K562 (cell line): ENCODE data around the gene DDR1. TPM values are rescaled to one million over a fixed set of nuclear protein-coding genes. Genes with fewer than 3 reads are reported as not detected.

ENCODE experiments used
- ATAC-seq: fragments of 200-7000 bp; cut with Tn5 transposase; 3 replicates; pipeline ENCODE4 v1.9.1; 2020; ENCODE audit warnings: moderate library complexity
- BruUV-seq: library from RNA; stranded (reverse); fragments of 400-500 nt; replicated peaks from 2 replicates; lab custom pipeline; 2021; lab: Mats Ljungman, UMichigan
- CTCF ChIA-PET: fragments of 300-600 bp; formaldehyde crosslinking; extraction: SDS; loops from one replicate; lab custom pipeline; 2021; ENCODE audit warnings: low intra/inter-chr PET ratio; lab: Yijun Ruan, JAX
- POLR2A ChIA-PET: fragments of 300-600, 350-650 bp; sonication (Branson Sonifier 250); formaldehyde crosslinking; extraction: SDS; loops from one replicate; lab custom pipeline; 2021; ENCODE audit warnings: antibody characterized with exemption, inconsistent platforms; lab: Yijun Ruan, JAX
- DNase-seq, 4 experiments: peaks; one replicate each; pipeline versions ENCODE4 v3.0.0 to v3.0.0-alpha.2; 2011 to 2018; ENCODE audit warnings: low spot score in 3 of 4, mixed read lengths in 3 of 4; ENCODE audit errors: extremely low read depth in 1 of 4
- FAIRE-seq: peaks from 2 replicates; lab custom pipeline; 2011; peaks lifted over from hg19 to GRCh38; lab: Jason Lieb, UNC
- H2AFZ ChIP-seq: 2 replicates; pipeline ENCODE4 v1.6.0; 2011; ENCODE audit warnings: low read depth, low read length, control low read depth, inconsistent platforms
- H3K27ac ChIP-seq: fragments of 200-600 bp; 3 replicates; pipeline ENCODE4 v1.8.0; 2011; ENCODE audit warnings: low read depth, mild to moderate bottlenecking, control low read depth, inconsistent platforms, low read length, moderate library complexity, mixed read lengths; ENCODE audit errors: extremely low read depth
- H3K27me3 ChIP-seq, 2 experiments: fragments of 300-600 bp in 1 of 2; 2 replicates in 1 of 2; 3 replicates in 1 of 2; pipeline versions ENCODE4 v1.6.0 to v1.8.0; 2011; ENCODE audit warnings: inconsistent platforms in 2 of 2, low read length in 2 of 2, mild to moderate bottlenecking in 1 of 2, mixed read lengths in 1 of 2, moderate library complexity in 1 of 2; ENCODE audit not compliant: control insufficient read depth in 2 of 2, insufficient read depth in 2 of 2
- H3K36me3 ChIP-seq: fragments of 300-600 bp; 3 replicates; pipeline ENCODE4 v1.8.0; 2011; ENCODE audit warnings: mild to moderate bottlenecking, low read length, inconsistent platforms; ENCODE audit not compliant: control insufficient read depth, insufficient read depth
- H3K4me1 ChIP-seq, 2 experiments: fragments of 200-600 bp in 1 of 2; replicated peaks in 1 of 2; 2 replicates in 1 of 2; 3 replicates in 1 of 2; pipeline versions ENCODE4 v1.5.1 to v1.8.0; 2011; ENCODE audit warnings: inconsistent platforms in 2 of 2, low read length in 2 of 2, mild to moderate bottlenecking in 1 of 2, mixed read lengths in 1 of 2, moderate library complexity in 1 of 2; ENCODE audit not compliant: control insufficient read depth in 2 of 2, insufficient read depth in 2 of 2
- H3K4me2 ChIP-seq: 2 replicates; pipeline ENCODE4 v1.6.1; 2011; ENCODE audit warnings: low read length, control low read depth, inconsistent platforms, mixed read lengths; ENCODE audit not compliant: insufficient read depth
- H3K4me3 ChIP-seq: fragments of 200-600 bp; sonication (generic), shearing (Covaris generic); 2 replicates; pipeline ENCODE4 v1.5.1; 2016; ENCODE audit warnings: control low read depth, inconsistent platforms
- H3K79me2 ChIP-seq: fragments of 200-600 bp; 3 replicates; pipeline ENCODE4 v1.8.0; 2011; ENCODE audit warnings: low read length, inconsistent platforms; ENCODE audit not compliant: control insufficient read depth, insufficient read depth
- H3K9ac ChIP-seq, 2 experiments: 2 replicates each; pipeline versions ENCODE4 v1.6.0 to v1.6.1; 2011; ENCODE audit warnings: low read depth in 2 of 2, low read length in 2 of 2, control low read depth in 1 of 2, inconsistent platforms in 1 of 2, mild to moderate bottlenecking in 1 of 2, mixed read lengths in 1 of 2; ENCODE audit not compliant: insufficient read depth in 1 of 2
- H3K9me1 ChIP-seq: one replicate; pipeline ENCODE4 v1.6.0; 2011; ENCODE audit warnings: inconsistent platforms, mild to moderate bottlenecking, low read length, moderate library complexity; ENCODE audit not compliant: control insufficient read depth, insufficient read depth
- H3K9me3 ChIP-seq: replicated peaks from 2 replicates; pipeline ENCODE4 v1.5.1; 2011; ENCODE audit warnings: low read depth, low read length, inconsistent platforms; ENCODE audit not compliant: control insufficient read depth, insufficient read depth
- H4K20me1 ChIP-seq: replicated peaks from 2 replicates; pipeline ENCODE4 v1.6.1; 2011; ENCODE audit warnings: low read length, inconsistent platforms, mixed read lengths; ENCODE audit not compliant: control insufficient read depth, insufficient read depth
- ATF1 ChIP-seq, 2 experiments: fragments of 450-650 bp in 1 of 2; IDR thresholded peaks; 2 replicates each; pipeline ENCODE4 v1.6.1; 2016; ENCODE audit warnings: missing compliant biosample characterization in 1 of 2, missing genetic modification characterization in 1 of 2
- CBFA2T2 ChIP-seq: fragments of 450-650 bp; conservative IDR thresholded peaks from 2 replicates; pipeline ENCODE4 v1.6.1; 2017; ENCODE audit warnings: mild to moderate bottlenecking
- CBFA2T3 ChIP-seq: fragments of 450-650 bp; IDR thresholded peaks from 2 replicates; pipeline ENCODE4 v1.6.1; 2017
- CREB5 ChIP-seq: fragments of 250-450 bp; sonication (Bioruptor Pico); IDR thresholded peaks from 2 replicates; pipeline ENCODE4 v1.5.0; 2020; ENCODE audit warnings: mild to moderate bottlenecking
- CREM ChIP-seq: IDR thresholded peaks from 2 replicates; pipeline ENCODE4 v1.6.1; 2014; ENCODE audit warnings: antibody characterized with exemption, low read depth
- CXXC5 ChIP-seq: fragments of 250-450 bp; sonication (Bioruptor Pico); IDR thresholded peaks from 2 replicates; pipeline ENCODE4 v1.8.0; 2022; ENCODE audit warnings: inconsistent platforms, mild to moderate bottlenecking, moderate library complexity
- DMBX1 ChIP-seq: fragments of 250-450 bp; sonication (Bioruptor Pico); IDR thresholded peaks from 2 replicates; pipeline ENCODE4 v1.8.0; 2022; ENCODE audit warnings: inconsistent platforms, mild to moderate bottlenecking, moderate library complexity, borderline replicate concordance
- DPF2 ChIP-seq: fragments of 450-650 bp; IDR thresholded peaks from 2 replicates; pipeline ENCODE4 v1.6.1; 2016
- MAX ChIP-seq: sonication (generic); formaldehyde crosslinking; IDR thresholded peaks from 2 replicates; pipeline ENCODE4 v1.9.0; 2022; ENCODE audit warnings: mild to moderate bottlenecking, missing genetic modification reagents
- NFE2 ChIP-seq: IDR thresholded peaks from 2 replicates; pipeline ENCODE4 v1.6.1; 2014; ENCODE audit warnings: antibody characterized with exemption, low read depth
- POLR2B ChIP-seq: fragments of 450-650 bp; IDR thresholded peaks from 2 replicates; pipeline ENCODE4 v1.6.1; 2018; ENCODE audit warnings: low read depth; ENCODE audit not compliant: partially characterized antibody
- SPI1 ChIP-seq: IDR thresholded peaks from 2 replicates; pipeline ENCODE4 v1.6.1; 2011; ENCODE audit warnings: low read depth, low read length, control low read depth, borderline replicate concordance
- WGBS: fragments of 100-300 bp; shearing (Covaris generic); methylation state at CpG from one replicate; pipeline ENCODE4 v1.1.6; 2016; ENCODE audit warnings: low coverage, mixed read lengths; ENCODE audit not compliant: insufficient coverage; ENCODE audit errors: missing lambda C conversion rate; 5-methylcytosine and 5-hydroxymethylcytosine counted together
- in situ Hi-C: fragments of 300-500 bp; cut with MboI; formaldehyde crosslinking; loops from 4 replicates; pipeline ENCODE4 v1.15.0; 2018; ENCODE audit warnings: inconsistent platforms, mixed read lengths
- intact Hi-C: fragments of 100-400 bp; cut with micrococcal nuclease; formaldehyde crosslinking; loops from 2 replicates; pipeline ENCODE4 v1.14.2; 2022
- polyA plus RNA-seq, 8 experiments: library from polyadenylated mRNA; depleted of rRNA in 4 of 8; stranded (reverse) in 5 of 8; unstranded in 3 of 8; fragments of >200 nt; fragmentation: Nextera tagmentation in 2 of 8; fragmentation: Illumina TruSeq in 1 of 8; extraction: Ambion mirVana in 2 of 8; extraction: Trizol in 1 of 8; gene quantifications; 2 replicates each; pipeline versions ENCODE4 v1.2.1 to v1.2.3, GENCODE V29; 2011 to 2014; ENCODE audit warnings: inconsistent platforms in 1 of 8, missing spikeins in 1 of 8
- total RNA-seq, 7 experiments: library from RNA; depleted of rRNA in 6 of 7; stranded (reverse); fragments of >200 nt in 6 of 7; fragmentation: Illumina TruSeq in 2 of 7; extraction: Trizol in 2 of 7; gene quantifications; 2 replicates each; pipeline versions ENCODE4 v1.2.1 to v1.2.3, GENCODE V29; 2011 to 2021; ENCODE audit warnings: low replicate concordance in 1 of 7

DDR1 gene
- total and polyA plus RNA-seq, 9 of the 15 experiments (the other 6 are each of a cell fraction or from before 2014, with no cell fraction given), result 1.4 to 44.6 (median 12.2) TPM

- Histone ChIP-seq H3K9me1 (no peaks in the 10 kb centered on the region), H3K4me3 (no peak within 1 kb of the TSS), H3K9me3 (no peaks in the 10 kb centered on the region), H3K9ac (peak within 1 kb of the TSS in 1 of 2 experiments; percentile 15; a peak in 2 of 4 replicates), H3K27me3 (peaks cover 29 to 70% of the 10 kb centered on the region in 2 experiments), H3K4me2 (no peak within 1 kb of the TSS), H3K27ac (no peak within 1 kb of the TSS), H4K20me1 (peaks cover 14% of the 10 kb centered on the region; the same call in 1 of the 2 replicates), H2AFZ (no peak within 1 kb of the TSS), H3K79me2 (no peaks in the 10 kb centered on the region), H3K36me3 (no peaks in the 10 kb centered on the region), H3K4me1 (peaks cover 8 to 11% of the 10 kb centered on the region in 2 experiments)
- POLR2A ChIA-PET, result interaction anchor here (0.7 to 1.3 kb wide), 5 partner anchors 11 to 258 kb away, joined by 3 to 6 read pairs (median 3); no protein-coding TSS in a partner anchor
- CTCF ChIA-PET, result no interaction called here
- FAIRE-seq (peak; percentile 67), DNase-seq (peak; percentile 55 to 74 (median 65)), ATAC-seq (peak; percentile 33)
- TF ChIP-seq DPF2 (0 out of 2 replicates have a peak, but pooled peaks have one; percentile 15), NFE2 (peak; percentile 58), DMBX1 (CRISPR knock-in tag) (no peak), CREB5 (CRISPR knock-in tag) (no peak), CBFA2T3 (peak; percentile 51; the same call in 1 of the 2 replicates), MAX (CRISPR knock-in tag) (peak; percentile 22; the same call in 1 of the 2 replicates), CREM (0 out of 2 replicates have a peak, but pooled peaks have one; percentile 25), CXXC5 (CRISPR knock-in tag) (0 out of 2 replicates have a peak, but pooled peaks have one; percentile 16), POLR2B (no peak), SPI1 (peak; percentile 26; the same call in 1 of the 2 replicates), CBFA2T2 (0 out of 2 replicates have a peak, but pooled peaks have one; percentile 16), ATF1 (CRISPR knock-in tag; IDR thresholded peaks at IDR 0.05) (no peak), ATF1 (tag; IDR thresholded peaks at IDR 0.05) (peak; percentile 46)
- WGBS, result under 1% methylated on average over 16 of the region's 16 CpGs
- BruUV-seq, result no TSS peak
- in situ Hi-C loops (no loop called here), intact Hi-C loops (loop anchor here (5.0 kb wide), 1 partner anchor 102 kb away; no protein-coding TSS in a partner anchor)
Measured at GRCh38 chr6:30940361-30940986, 56.2 kb downstream of the DDR1 start, which contains the start of gene MUCL3. Gene MUCL3, plus strand, starts transcription at chr6:30940973. Its CDS starts 27 bp downstream, at chr6:30941000.
